Measurements from ENCODE around the gene CHST11. TPM values are rescaled to one million over a fixed set of nuclear protein-coding genes. Genes with fewer than 3 reads are reported as not detected.

The CHST11 gene
- total RNA-seq, 2 experiments from 2014 or later: 53.4 to 53.6 TPM

DNA sequence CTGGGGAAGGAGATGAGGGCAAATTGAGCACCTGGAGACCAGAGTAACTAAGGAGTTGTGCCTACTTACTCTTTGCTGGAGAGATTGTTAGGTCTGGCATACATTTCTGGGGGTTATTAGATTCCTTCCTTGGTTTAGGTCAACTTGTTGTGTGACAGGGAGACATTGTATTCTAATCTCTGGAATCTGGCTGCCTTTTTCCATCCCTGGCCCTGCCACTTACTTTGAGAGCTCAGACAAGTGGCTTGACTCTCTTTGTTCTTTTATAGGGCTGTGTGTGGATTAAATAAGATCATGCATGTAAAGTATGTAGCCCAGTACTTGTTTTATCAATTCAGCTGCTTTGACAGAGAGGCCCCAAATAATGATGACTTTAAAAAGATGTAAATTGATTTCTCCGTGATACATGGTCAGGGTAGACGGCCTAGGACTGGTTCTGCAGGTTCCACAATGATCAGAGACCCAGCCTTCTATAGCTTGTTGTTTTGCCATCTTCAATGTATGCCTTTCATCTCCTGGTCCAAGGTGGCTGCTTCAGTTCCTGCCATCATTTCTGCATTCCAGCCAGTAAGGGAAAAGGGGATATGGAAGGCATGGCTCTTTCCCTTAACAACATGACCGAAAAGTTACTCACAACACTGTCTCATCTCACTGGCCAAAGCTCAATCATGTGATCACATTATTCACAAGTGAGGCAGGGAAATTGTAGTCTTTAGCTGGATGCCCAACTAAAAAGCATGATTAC, 72.6 kb downstream of the CHST11 start:
- H3K4me3 Mint-ChIP-seq: no peak overlapping the region
- intact Hi-C loops (cut with DNase I, micrococcal nuclease): no loop called here
- H3K4me1 ChIP-seq (ENCODE audit: insufficient read depth, low read length): peaks cover 13% of the 10 kb centered on the region
- no peaks in the 10 kb centered on the region for H3K27me3 Mint-ChIP-seq
- peaks cover 16% of the 10 kb centered on the region for H3K36me3 Mint-ChIP-seq (ENCODE audit: low read depth)
- H3K27ac ChIP-seq (ENCODE audit: low read depth in 1 of 2, low read length in 2 of 2): no peak overlapping the region
- no peaks in the 10 kb centered on the region for H3K27me3 ChIP-seq (ENCODE audit: control insufficient read depth in 1 of 2, insufficient read depth in 2 of 2, low read length in 2 of 2)
- POLR2A ChIA-PET: interaction anchor here (0.9 to 1.6 kb wide), 2 partner anchors 17 to 71 kb away, joined by 4 read pairs; no protein-coding TSS in a partner anchor
- H3K4me1 Mint-ChIP-seq (ENCODE audit: low read depth): peaks cover 68% of the 10 kb centered on the region
- H3K9me3 Mint-ChIP-seq: peaks cover 2% of the 10 kb centered on the region
- H3K27ac Mint-ChIP-seq: peak overlapping the region; percentile 46
- H3K36me3 ChIP-seq (ENCODE audit: insufficient read depth, low read length): no peaks in the 10 kb centered on the region
- ATAC-seq (ENCODE audit: poor library complexity) (no peak), DNase-seq (no peak)
- H3K4me3 ChIP-seq (ENCODE audit: low read length): no peak overlapping the region
- CTCF ChIA-PET: no interaction called here
- TF ChIP-seq, protein P1, sequence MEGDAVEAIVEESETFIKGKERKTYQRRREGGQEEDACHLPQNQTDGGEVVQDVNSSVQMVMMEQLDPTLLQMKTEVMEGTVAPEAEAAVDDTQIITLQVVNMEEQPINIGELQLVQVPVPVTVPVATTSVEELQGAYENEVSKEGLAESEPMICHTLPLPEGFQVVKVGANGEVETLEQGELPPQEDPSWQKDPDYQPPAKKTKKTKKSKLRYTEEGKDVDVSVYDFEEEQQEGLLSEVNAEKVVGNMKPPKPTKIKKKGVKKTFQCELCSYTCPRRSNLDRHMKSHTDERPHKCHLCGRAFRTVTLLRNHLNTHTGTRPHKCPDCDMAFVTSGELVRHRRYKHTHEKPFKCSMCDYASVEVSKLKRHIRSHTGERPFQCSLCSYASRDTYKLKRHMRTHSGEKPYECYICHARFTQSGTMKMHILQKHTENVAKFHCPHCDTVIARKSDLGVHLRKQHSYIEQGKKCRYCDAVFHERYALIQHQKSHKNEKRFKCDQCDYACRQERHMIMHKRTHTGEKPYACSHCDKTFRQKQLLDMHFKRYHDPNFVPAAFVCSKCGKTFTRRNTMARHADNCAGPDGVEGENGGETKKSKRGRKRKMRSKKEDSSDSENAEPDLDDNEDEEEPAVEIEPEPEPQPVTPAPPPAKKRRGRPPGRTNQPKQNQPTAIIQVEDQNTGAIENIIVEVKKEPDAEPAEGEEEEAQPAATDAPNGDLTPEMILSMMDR (IDR thresholded peaks at IDR 0.05): no peak
- H3K9me3 ChIP-seq (ENCODE audit: control insufficient read depth in 1 of 2, insufficient read depth in 1 of 2, low read length in 2 of 2): no peaks in the 10 kb centered on the region

DNA sequence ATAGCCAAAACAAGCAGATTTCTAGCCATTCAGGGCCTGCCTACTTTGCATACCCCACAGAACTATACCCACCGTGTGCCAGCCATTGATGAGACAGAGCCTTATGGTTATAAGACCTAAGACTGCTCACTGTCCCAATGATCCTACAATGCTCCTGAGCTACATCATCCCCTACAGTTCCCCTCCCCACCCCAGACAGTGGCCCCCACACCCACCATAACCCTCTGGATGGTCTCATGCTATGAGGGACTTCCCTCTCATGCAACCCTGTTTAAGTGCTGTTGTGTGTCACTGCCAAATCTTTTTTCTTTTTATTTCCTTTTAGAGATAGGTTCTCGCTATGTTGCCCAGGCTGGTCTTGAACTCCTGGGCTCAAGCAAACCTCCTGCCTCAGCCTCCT, 75.9 kb downstream of the CHST11 start:
- Mint-ChIP-seq H3K27me3 (no peaks in the 10 kb centered on the region), H3K27ac (peak overlapping the region; percentile 28)
- CTCF ChIA-PET: no interaction called here

DNA sequence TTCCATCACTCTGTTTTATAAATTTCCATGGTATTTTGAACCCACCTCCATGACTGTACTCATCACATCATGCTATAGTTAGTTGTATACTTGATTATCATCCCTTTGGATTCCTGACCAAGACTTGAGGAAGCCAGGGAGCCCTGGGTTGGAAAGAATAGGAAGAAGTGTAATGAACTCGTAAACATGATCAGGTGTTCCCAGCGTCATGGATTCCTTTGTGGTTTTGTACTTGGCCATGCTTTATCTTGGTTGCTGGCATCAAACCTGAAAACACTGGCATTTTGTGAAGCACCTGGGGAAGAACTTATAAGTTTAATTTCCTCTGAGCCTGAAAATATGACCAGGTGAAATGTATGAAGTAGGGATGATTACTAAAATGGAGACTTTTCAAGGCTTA, 76.4 kb downstream of the CHST11 start:
- H3K4me3 Mint-ChIP-seq: no peak overlapping the region
- TF ChIP-seq, protein P1 (IDR thresholded peaks at IDR 0.05): no peak
- H3K4me1 Mint-ChIP-seq (ENCODE audit: low read depth): peaks cover 76% of the 10 kb centered on the region
- H3K27me3 Mint-ChIP-seq: no peaks in the 10 kb centered on the region
- Histone ChIP-seq H3K36me3 (ENCODE audit: insufficient read depth, low read length) (no peaks in the 10 kb centered on the region), H3K27me3 (ENCODE audit: control insufficient read depth in 1 of 2, insufficient read depth in 2 of 2, low read length in 2 of 2) (no peaks in the 10 kb centered on the region), H3K9me3 (ENCODE audit: control insufficient read depth in 1 of 2, insufficient read depth in 1 of 2, low read length in 2 of 2) (no peaks in the 10 kb centered on the region), H3K4me1 (ENCODE audit: insufficient read depth, low read length) (peaks cover 7% of the 10 kb centered on the region), H3K4me3 (ENCODE audit: low read length) (no peak overlapping the region), H3K27ac (ENCODE audit: low read depth in 1 of 2, low read length in 2 of 2) (no peak overlapping the region)
- intact Hi-C loops (cut with DNase I, micrococcal nuclease): no loop called here
- H3K36me3 Mint-ChIP-seq (ENCODE audit: low read depth): peaks cover 12% of the 10 kb centered on the region
- peaks cover 2% of the 10 kb centered on the region for H3K9me3 Mint-ChIP-seq
- DNase-seq: no peak
- ChIA-PET POLR2A (interaction anchor here (0.8 kb wide), 1 partner anchor 23 kb away, joined by 3 read pairs; no protein-coding TSS in a partner anchor), CTCF (no interaction called here)
- ATAC-seq (ENCODE audit: poor library complexity): no peak
- H3K27ac Mint-ChIP-seq: peak overlapping the region; percentile 28

More for the DNA sequence above, 75.9 kb downstream of the CHST11 start:
- H3K9me3 Mint-ChIP-seq: peaks cover 2% of the 10 kb centered on the region
- Histone ChIP-seq H3K36me3 (ENCODE audit: insufficient read depth, low read length) (no peaks in the 10 kb centered on the region), H3K4me1 (ENCODE audit: insufficient read depth, low read length) (peaks cover 7% of the 10 kb centered on the region), H3K9me3 (ENCODE audit: control insufficient read depth in 1 of 2, insufficient read depth in 1 of 2, low read length in 2 of 2) (no peaks in the 10 kb centered on the region), H3K4me3 (ENCODE audit: low read length) (no peak overlapping the region), H3K27ac (ENCODE audit: low read depth in 1 of 2, low read length in 2 of 2) (no peak overlapping the region), H3K27me3 (ENCODE audit: control insufficient read depth in 1 of 2, insufficient read depth in 2 of 2, low read length in 2 of 2) (no peaks in the 10 kb centered on the region)
- peaks cover 78% of the 10 kb centered on the region for H3K4me1 Mint-ChIP-seq (ENCODE audit: low read depth)
- intact Hi-C loops (cut with DNase I, micrococcal nuclease): no loop called here
- ATAC-seq (ENCODE audit: poor library complexity): no peak
- TF ChIP-seq, protein P1 (IDR thresholded peaks at IDR 0.05): no peak
- H3K36me3 Mint-ChIP-seq (ENCODE audit: low read depth): peaks cover 13% of the 10 kb centered on the region
- DNase-seq: no peak
- POLR2A ChIA-PET: interaction anchor here (0.8 kb wide), 1 partner anchor 22 kb away, joined by 3 read pairs; no protein-coding TSS in a partner anchor
- no peak overlapping the region for H3K4me3 Mint-ChIP-seq

Measured in CD4-positive, alpha-beta T cell (primary cell).